ENCODE measurements around the gene GPR83.
"Not testable (repeated sequence)": the region's sequence is repeated elsewhere in the genome, so short reads cannot be mapped to it uniquely, and the experiment has no call there.

GPR83 gene

GRCh38 chr11:94370576-94370975 is 30.6 kb downstream of the GPR83 start:
- DNase-seq (ENCODE audit: low read depth), result not testable (repeated sequence)

GRCh38 chr11:94350850-94351563 is 50.2 kb downstream of the GPR83 start:
- DNase-seq (ENCODE audit: low read depth), result not testable (repeated sequence)

- DNase-seq (ENCODE audit: low read depth), result not testable (repeated sequence)
These were observed 54.9 kb downstream of the GPR83 start for GRCh38 chr11:94346311-94346710.

- no peak for DNase-seq (ENCODE audit: low read depth)
These were observed 57.7 kb downstream of the GPR83 start for GRCh38 chr11:94343495-94343894.

GRCh38 chr11:94342250-94342649 is 59.0 kb downstream of the GPR83 start:
- DNase-seq (ENCODE audit: low read depth), result no peak

GRCh38 chr11:94338651-94339050 is 62.6 kb downstream of the GPR83 start:
- no peak for DNase-seq (ENCODE audit: low read depth)

- no peak for DNase-seq (ENCODE audit: low read depth)
These were observed 65.2 kb downstream of the GPR83 start for GRCh38 chr11:94336033-94336432.

GRCh38 chr11:94332814-94333213 is 68.4 kb downstream of the GPR83 start:
- DNase-seq (ENCODE audit: low read depth), result no peak

GRCh38 chr11:94330789-94331188 is 70.4 kb downstream of the GPR83 start:
- DNase-seq (ENCODE audit: low read depth), result no peak

GRCh38 chr11:94329501-94329900 is 71.7 kb downstream of the GPR83 start:
- no peak for DNase-seq (ENCODE audit: low read depth)

GRCh38 chr11:94328587-94329080 is 72.6 kb downstream of the GPR83 start:
- DNase-seq (ENCODE audit: low read depth), result no peak
